HCT116 (cell line): ENCODE results near the gene MAP3K5. TPM values are rescaled to one million over a fixed set of nuclear protein-coding genes. Genes with fewer than 3 reads are reported as not detected.

Experiments
- ATAC-seq: fragments of 200-7000 bp; cut with Tn5 transposase; 2 replicates; pipeline ENCODE4 v1.9.1; 2020; ENCODE audit warnings: mild to moderate bottlenecking, moderate library complexity
- BruUV-seq: library from RNA; stranded (reverse); fragments of 400-500 nt; replicated peaks from 2 replicates; lab custom pipeline; 2021; lab: Mats Ljungman, UMichigan
- CTCF ChIA-PET: fragments of 300-600 bp; sonication (Branson Sonifier 250); formaldehyde crosslinking; loops from one replicate; lab custom pipeline; 2021; ENCODE audit warnings: antibody characterized with exemption; lab: Charles Lee
- POLR2A ChIA-PET: fragments of 300-600, 350-600 bp; sonication (Branson Sonifier 250); formaldehyde crosslinking; loops from one replicate; lab custom pipeline; 2021; ENCODE audit warnings: antibody characterized with exemption; lab: Charles Lee
- RAD21 ChIA-PET, 2 experiments: fragments of 300-600 bp; sonication (Branson Sonifier 250); formaldehyde crosslinking; loops; one replicate each; lab custom pipeline; 2023; ENCODE audit warnings: low total read pairs in 2 of 2; ENCODE audit not compliant: uncharacterized antibody in 2 of 2, unreplicated experiment in 2 of 2, low non-redundant PET in 1 of 2; lab: Charles Lee
- DNase-seq: peaks from one replicate; pipeline ENCODE4 v3.0.0-alpha.2; 2010; ENCODE audit warnings: low read depth, low spot score
- H2AFZ ChIP-seq: fragments of 200-600 bp; shearing (Covaris generic), sonication (generic); 2 replicates; pipeline ENCODE4 v1.6.1; 2017; ENCODE audit warnings: low read depth, mixed run types, mixed read lengths, antibody characterized with exemption, low read length; ENCODE audit not compliant: poor library complexity, severe bottlenecking
- H3K27ac ChIP-seq: 2 replicates; pipeline ENCODE4 v1.5.1; 2012; ENCODE audit warnings: low read depth, low read length
- H3K27me3 ChIP-seq: fragments of 200-600 bp; sonication (generic); 2 replicates; pipeline ENCODE4 v1.6.1; 2016; ENCODE audit warnings: mixed run types, low read length, mixed read lengths; ENCODE audit not compliant: insufficient read depth
- H3K36me3 ChIP-seq, 2 experiments: fragments of 200-500 bp in 1 of 2; fragments of 200-600 bp in 1 of 2; sonication (Bioruptor generic) in 1 of 2; sonication (generic) in 1 of 2; 2 replicates each; pipeline versions ENCODE4 v1.5.1 to v1.6.1; 2014 to 2016; ENCODE audit warnings: low read length in 2 of 2, inconsistent platforms in 1 of 2, mixed read lengths in 1 of 2, mixed run types in 1 of 2; ENCODE audit not compliant: insufficient read depth in 2 of 2, control insufficient read depth in 1 of 2
- H3K4me1 ChIP-seq, 2 experiments: fragments of 200-600 bp in 1 of 2; sonication (generic) in 1 of 2; 2 replicates each; pipeline versions ENCODE4 v1.5.1 to v1.6.1; 2012 to 2017; ENCODE audit warnings: low read length in 2 of 2, inconsistent platforms in 1 of 2, mild to moderate bottlenecking in 1 of 2, mixed read lengths in 1 of 2, mixed run types in 1 of 2, moderate library complexity in 1 of 2; ENCODE audit not compliant: insufficient read depth in 2 of 2, control insufficient read depth in 1 of 2
- H3K4me2 ChIP-seq: fragments of 200-600 bp; sonication (generic); 2 replicates; pipeline ENCODE4 v1.6.1; 2017; ENCODE audit warnings: mixed run types, low read length, mixed read lengths
- H3K4me3 ChIP-seq, 2 experiments: fragments of 200-600 bp in 1 of 2; sonication (generic) in 1 of 2; replicated peaks in 1 of 2; 2 replicates each; pipeline ENCODE4 v1.5.1; 2011 to 2016; ENCODE audit warnings: low read length in 2 of 2, control low read depth in 1 of 2, low read depth in 1 of 2, mild to moderate bottlenecking in 1 of 2, mixed read lengths in 1 of 2, mixed run types in 1 of 2
- H3K79me2 ChIP-seq: fragments of 200-600 bp; sonication (generic); 2 replicates; pipeline ENCODE4 v1.6.1; 2017; ENCODE audit warnings: mild to moderate bottlenecking, mixed run types, low read length, moderate library complexity, mixed read lengths; ENCODE audit not compliant: insufficient read depth
- H3K9ac ChIP-seq: fragments of 200-600 bp; sonication (generic); 2 replicates; pipeline ENCODE4 v1.6.1; 2016; ENCODE audit warnings: low read length, mixed read lengths
- H3K9me2 ChIP-seq: fragments of 200-600 bp; sonication (generic), shearing (Covaris generic); 2 replicates; pipeline ENCODE4 v1.6.1; 2017; ENCODE audit warnings: mixed run types, mild to moderate bottlenecking, moderate library complexity; ENCODE audit not compliant: insufficient read depth
- H3K9me3 ChIP-seq, 2 experiments: fragments of 200-500 bp in 1 of 2; fragments of 200-600 bp in 1 of 2; sonication (Bioruptor generic) in 1 of 2; sonication (generic) in 1 of 2; 2 replicates each; pipeline ENCODE4 v1.6.1; 2014 to 2017; ENCODE audit warnings: low read length in 2 of 2, mixed read lengths in 2 of 2, inconsistent platforms in 1 of 2, low read depth in 1 of 2, mild to moderate bottlenecking in 1 of 2, mixed run types in 1 of 2, moderate library complexity in 1 of 2; ENCODE audit not compliant: control insufficient read depth in 1 of 2, insufficient read depth in 1 of 2
- H4K20me1 ChIP-seq: fragments of 200-600 bp; sonication (generic), shearing (Covaris generic); 2 replicates; pipeline ENCODE4 v1.6.1; 2017; ENCODE audit warnings: mixed run types, mild to moderate bottlenecking, moderate library complexity; ENCODE audit not compliant: insufficient read depth
- EGR1 ChIP-seq: IDR thresholded peaks from 2 replicates; pipeline ENCODE4 v1.6.1; 2012; ENCODE audit warnings: low read depth
- ELF1 ChIP-seq: IDR thresholded peaks from 2 replicates; pipeline ENCODE4 v1.6.1; 2012; ENCODE audit warnings: low read depth, borderline replicate concordance
- RAD21 ChIP-seq: IDR thresholded peaks from 2 replicates; pipeline ENCODE4 v1.6.1; 2012; ENCODE audit warnings: low read depth, mild to moderate bottlenecking
- SIN3A ChIP-seq: IDR thresholded peaks from 2 replicates; pipeline ENCODE4 v1.6.1; 2012; ENCODE audit warnings: low read depth
- SP1 ChIP-seq: IDR thresholded peaks from 2 replicates; pipeline ENCODE4 v1.6.1; 2012; ENCODE audit warnings: low read depth
- SRF ChIP-seq: IDR thresholded peaks from 2 replicates; pipeline ENCODE4 v1.6.1; 2012; ENCODE audit warnings: low read depth
- TCF7L2 ChIP-seq: IDR thresholded peaks from 2 replicates; pipeline ENCODE4 v1.7.0; 2011; ENCODE audit warnings: borderline replicate concordance, inconsistent platforms; ENCODE audit not compliant: insufficient read depth, insufficient read length; ENCODE audit errors: extremely low read depth
- ZFX ChIP-seq: fragments of 450-650 bp; IDR thresholded peaks from 2 replicates; pipeline ENCODE4 v1.6.1; 2017
- ZNF274 ChIP-seq: fragments of 200-500 bp; sonication (Bioruptor generic); IDR thresholded peaks from 2 replicates; pipeline ENCODE4 v1.6.1; 2014; ENCODE audit warnings: mild to moderate bottlenecking, low read depth, low read length, inconsistent platforms
- intact Hi-C: fragments of 100-400 bp; cut with micrococcal nuclease; formaldehyde crosslinking; loops from 2 replicates; pipeline ENCODE4 v1.10.0; 2022
- total RNA-seq: library from RNA; stranded (reverse); gene quantifications from one replicate; pipeline ENCODE4 v1.2.1, GENCODE V29; 2021; ENCODE audit not compliant: unreplicated experiment
- TF ChIP-seq, protein P1 (sequence below), 3 experiments: fragments of 200-600 bp in 1 of 3; sonication (generic) in 1 of 3; IDR thresholded peaks in 2 of 3; conservative IDR thresholded peaks in 1 of 3; 2 replicates each; pipeline ENCODE4 v1.5.1; 2012 to 2017; ENCODE audit warnings: low read depth in 2 of 3, low read length in 2 of 3, antibody characterized with exemption in 1 of 3, borderline replicate concordance in 1 of 3, control low read depth in 1 of 3, mild to moderate bottlenecking in 1 of 3, mixed read lengths in 1 of 3, mixed run types in 1 of 3, moderate library complexity in 1 of 3; ENCODE audit not compliant: insufficient read depth in 1 of 3
- TF ChIP-seq, protein P2 (sequence below): IDR thresholded peaks from 2 replicates; pipeline ENCODE4 v1.6.1; 2012
- TF ChIP-seq, protein P3 (sequence below): IDR thresholded peaks from 2 replicates; pipeline ENCODE4 v1.6.1; 2012; ENCODE audit warnings: low read depth

MAP3K5 gene
- total RNA-seq, 1 experiment from 2014 or later = 11.8 TPM

DNA sequence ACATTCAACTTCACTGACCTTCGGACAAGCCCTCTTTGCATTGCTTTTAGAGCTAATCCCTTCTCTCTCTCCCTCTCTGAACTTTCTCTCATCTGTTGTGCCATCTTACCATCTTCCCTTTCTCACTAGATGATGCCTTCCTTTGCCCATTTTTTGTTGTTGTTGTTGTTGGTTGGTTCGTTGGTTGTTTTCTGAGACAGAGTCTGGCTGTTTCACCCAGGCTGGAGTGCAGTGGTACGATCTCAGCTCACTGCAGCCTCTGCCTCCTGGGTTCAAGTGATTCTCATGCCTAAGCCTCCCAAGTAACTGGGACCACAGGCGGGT is 18.8 kb downstream of the MAP3K5 start:
- POLR2A ChIA-PET = no interaction called here
- CTCF ChIA-PET = no interaction called here
- DNase-seq = no peak

More for the DNA sequence above, 18.8 kb downstream of the MAP3K5 start:
- BruUV-seq = no TSS peak
- TF ChIP-seq ELF1 (no peak), ZFX (no peak), SRF (no peak), TCF7L2 (no peak), ZNF274 (no peak), RAD21 (no peak), EGR1 (no peak), SIN3A (no peak), SP1 (no peak)
- TF ChIP-seq, protein P1, sequence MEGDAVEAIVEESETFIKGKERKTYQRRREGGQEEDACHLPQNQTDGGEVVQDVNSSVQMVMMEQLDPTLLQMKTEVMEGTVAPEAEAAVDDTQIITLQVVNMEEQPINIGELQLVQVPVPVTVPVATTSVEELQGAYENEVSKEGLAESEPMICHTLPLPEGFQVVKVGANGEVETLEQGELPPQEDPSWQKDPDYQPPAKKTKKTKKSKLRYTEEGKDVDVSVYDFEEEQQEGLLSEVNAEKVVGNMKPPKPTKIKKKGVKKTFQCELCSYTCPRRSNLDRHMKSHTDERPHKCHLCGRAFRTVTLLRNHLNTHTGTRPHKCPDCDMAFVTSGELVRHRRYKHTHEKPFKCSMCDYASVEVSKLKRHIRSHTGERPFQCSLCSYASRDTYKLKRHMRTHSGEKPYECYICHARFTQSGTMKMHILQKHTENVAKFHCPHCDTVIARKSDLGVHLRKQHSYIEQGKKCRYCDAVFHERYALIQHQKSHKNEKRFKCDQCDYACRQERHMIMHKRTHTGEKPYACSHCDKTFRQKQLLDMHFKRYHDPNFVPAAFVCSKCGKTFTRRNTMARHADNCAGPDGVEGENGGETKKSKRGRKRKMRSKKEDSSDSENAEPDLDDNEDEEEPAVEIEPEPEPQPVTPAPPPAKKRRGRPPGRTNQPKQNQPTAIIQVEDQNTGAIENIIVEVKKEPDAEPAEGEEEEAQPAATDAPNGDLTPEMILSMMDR (IDR thresholded peaks at IDR 0.05 in 2 of 3, conservative IDR thresholded peaks at IDR 0.05 in 1 of 3; ENCODE audit: borderline replicate concordance in 1 of 3, insufficient read depth in 1 of 3, low read depth in 2 of 3, low read length in 2 of 3) = no peak
- TF ChIP-seq, protein P2, sequence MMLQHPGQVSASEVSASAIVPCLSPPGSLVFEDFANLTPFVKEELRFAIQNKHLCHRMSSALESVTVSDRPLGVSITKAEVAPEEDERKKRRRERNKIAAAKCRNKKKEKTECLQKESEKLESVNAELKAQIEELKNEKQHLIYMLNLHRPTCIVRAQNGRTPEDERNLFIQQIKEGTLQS = no peak
- TF ChIP-seq, protein P3, sequence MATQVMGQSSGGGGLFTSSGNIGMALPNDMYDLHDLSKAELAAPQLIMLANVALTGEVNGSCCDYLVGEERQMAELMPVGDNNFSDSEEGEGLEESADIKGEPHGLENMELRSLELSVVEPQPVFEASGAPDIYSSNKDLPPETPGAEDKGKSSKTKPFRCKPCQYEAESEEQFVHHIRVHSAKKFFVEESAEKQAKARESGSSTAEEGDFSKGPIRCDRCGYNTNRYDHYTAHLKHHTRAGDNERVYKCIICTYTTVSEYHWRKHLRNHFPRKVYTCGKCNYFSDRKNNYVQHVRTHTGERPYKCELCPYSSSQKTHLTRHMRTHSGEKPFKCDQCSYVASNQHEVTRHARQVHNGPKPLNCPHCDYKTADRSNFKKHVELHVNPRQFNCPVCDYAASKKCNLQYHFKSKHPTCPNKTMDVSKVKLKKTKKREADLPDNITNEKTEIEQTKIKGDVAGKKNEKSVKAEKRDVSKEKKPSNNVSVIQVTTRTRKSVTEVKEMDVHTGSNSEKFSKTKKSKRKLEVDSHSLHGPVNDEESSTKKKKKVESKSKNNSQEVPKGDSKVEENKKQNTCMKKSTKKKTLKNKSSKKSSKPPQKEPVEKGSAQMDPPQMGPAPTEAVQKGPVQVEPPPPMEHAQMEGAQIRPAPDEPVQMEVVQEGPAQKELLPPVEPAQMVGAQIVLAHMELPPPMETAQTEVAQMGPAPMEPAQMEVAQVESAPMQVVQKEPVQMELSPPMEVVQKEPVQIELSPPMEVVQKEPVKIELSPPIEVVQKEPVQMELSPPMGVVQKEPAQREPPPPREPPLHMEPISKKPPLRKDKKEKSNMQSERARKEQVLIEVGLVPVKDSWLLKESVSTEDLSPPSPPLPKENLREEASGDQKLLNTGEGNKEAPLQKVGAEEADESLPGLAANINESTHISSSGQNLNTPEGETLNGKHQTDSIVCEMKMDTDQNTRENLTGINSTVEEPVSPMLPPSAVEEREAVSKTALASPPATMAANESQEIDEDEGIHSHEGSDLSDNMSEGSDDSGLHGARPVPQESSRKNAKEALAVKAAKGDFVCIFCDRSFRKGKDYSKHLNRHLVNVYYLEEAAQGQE = no peak
- Histone ChIP-seq H3K79me2 (peaks cover 23% of the 10 kb centered on the region; the same call in 1 of the 2 replicates), H3K9me3 (no peaks in the 10 kb centered on the region), H3K4me3 (no peak overlapping the region), H3K9ac (no peak overlapping the region), H3K4me2 (no peak overlapping the region), H2AFZ (no peak overlapping the region), H3K4me1 (peaks cover 16 to 24% of the 10 kb centered on the region in 2 experiments), H3K27ac (no peak overlapping the region), H4K20me1 (no peaks in the 10 kb centered on the region), H3K36me3 (no peaks in the 10 kb centered on the region), H3K27me3 (no peaks in the 10 kb centered on the region), H3K9me2 (no peaks in the 10 kb centered on the region)
- ATAC-seq = no peak
- intact Hi-C loops = no loop called here
- RAD21 ChIA-PET = no interaction called here
